ENCODE measurements around the gene KIDINS220. TPM values are rescaled to one million over a fixed set of nuclear protein-coding genes. Genes with fewer than 3 reads are reported as not detected.

The KIDINS220 gene
- total RNA-seq, 1 experiment from 2014 or later = 166 TPM

DNA sequence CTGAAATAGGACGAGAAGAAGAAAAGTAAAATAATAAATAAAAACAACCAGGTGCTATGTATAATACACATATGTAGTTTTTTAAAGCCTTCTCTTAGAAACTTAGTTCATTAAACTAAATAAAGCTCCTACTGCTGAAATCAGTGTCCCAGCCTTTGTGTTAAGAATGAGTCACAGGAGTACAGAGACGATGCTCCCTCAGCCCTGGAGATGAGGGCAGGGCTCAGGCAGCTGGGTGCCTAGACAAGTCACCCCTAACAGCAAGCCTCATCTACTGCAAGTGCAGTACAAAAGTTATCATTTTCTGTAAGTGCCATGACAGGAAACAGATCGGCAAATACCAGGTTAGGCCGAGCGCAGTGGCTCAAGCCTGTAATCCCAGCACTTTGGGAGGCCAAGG, 18.2 kb downstream of the KIDINS220 start:
- DNase-seq (ENCODE audit: low spot score) = no peak
- in situ Hi-C loops (cut with HindIII; ENCODE audit: low sequenced_read_pairs) = no loop called here

DNA sequence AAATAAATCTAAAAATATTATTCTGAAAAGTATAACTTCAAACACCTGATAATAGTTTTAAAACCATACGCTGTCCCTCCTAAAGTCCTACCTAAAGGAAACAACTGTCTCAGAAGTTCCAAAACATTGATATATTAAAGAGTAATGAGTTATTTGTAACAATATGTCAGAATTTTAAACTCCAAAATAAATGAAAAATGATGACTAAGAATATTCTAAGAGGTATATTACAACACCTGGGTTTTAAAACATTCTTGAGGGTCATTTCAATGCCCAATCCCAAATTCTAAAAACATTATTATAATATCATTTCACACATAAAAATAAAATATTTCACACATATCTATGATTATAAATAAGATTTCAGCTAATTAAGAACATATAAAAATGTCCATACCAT, 20.2 kb downstream of the KIDINS220 start:
- in situ Hi-C loops (cut with HindIII; ENCODE audit: low sequenced_read_pairs) = no loop called here

DNA sequence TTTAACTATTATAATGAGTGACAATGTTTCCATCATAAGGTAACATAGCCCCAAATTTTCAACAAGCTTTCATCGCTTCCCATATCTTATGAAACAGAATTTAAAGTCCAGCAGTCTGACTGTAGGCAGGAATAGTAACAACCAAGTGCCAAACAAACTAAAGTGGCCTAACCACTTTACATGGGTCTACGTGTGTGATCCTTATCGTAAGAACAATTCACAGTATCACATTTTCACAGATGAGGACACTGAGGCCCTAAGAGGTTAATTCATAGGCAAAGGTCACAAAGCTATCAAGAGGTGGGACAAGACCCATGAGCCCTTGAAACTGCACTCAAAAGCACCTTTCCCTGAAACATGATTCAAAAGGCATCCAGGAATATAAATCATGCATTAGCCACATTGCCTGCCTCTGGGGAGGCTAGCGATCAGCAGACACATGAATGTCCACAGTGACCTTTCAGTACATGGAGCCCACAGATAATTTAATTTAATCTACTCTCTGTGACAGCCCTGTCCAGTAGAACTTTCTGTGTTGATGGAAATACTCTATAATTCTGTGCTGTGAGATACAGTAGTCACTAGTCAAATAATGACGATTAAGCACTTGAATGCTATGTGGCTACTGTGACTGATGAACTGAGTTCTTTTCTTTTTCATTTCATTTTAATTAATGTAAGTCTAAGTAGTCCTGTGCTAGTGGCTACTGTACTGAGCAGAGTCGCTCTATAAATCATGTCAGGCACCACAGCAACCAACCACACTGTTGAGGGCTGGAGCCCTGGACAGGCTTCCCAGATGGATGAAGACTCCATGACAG, 30.3 kb downstream of the KIDINS220 start:
- no peak for DNase-seq (ENCODE audit: low spot score)
- in situ Hi-C loops (cut with HindIII; ENCODE audit: low sequenced_read_pairs) = no loop called here

More for the DNA sequence above, 20.2 kb downstream of the KIDINS220 start:
- no peak for DNase-seq (ENCODE audit: low spot score)

DNA sequence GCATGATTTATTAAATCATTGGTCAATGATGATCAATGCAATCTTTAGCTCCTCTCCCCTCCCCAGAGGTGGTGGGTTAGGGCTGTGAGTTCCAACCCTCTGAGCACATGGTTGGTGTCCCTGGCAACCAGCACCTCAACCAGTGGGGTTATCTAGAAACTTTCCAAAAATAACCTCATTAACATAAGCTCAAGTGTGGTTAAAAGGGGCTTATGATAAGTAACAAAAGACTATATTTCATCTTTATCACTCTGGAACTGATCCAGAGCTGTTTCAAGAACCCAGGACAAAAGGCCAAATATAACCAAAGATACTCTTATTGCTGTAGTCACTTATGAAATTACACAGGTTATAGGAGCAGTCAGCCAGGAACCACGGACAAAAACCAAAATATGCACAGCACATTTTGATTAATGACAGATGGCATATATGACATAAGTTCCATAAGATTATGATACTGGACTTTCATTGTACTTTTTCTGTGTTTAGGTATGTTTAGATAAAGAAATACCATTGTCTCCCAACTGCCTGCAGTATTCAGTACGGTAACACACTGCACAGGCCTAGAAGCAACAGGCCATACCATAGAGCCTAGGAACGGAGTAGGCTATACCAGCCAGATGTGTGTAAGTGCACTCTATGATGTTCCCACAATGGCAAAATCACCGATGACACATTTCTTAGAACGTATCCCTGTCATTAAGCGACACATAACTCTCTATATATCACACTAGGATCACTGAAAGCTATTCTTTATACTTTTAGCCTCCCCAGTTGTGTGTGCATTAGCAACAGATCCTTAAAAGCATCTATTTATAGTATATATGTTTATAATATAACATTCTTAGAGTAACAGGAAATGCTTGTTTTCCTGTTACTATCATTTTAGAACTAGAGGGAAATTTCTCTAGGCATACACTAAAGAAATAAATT, 31.9 kb downstream of the KIDINS220 start:
- DNase-seq (ENCODE audit: low spot score) = no peak
- in situ Hi-C loops (cut with HindIII; ENCODE audit: low sequenced_read_pairs) = no loop called here

DNA sequence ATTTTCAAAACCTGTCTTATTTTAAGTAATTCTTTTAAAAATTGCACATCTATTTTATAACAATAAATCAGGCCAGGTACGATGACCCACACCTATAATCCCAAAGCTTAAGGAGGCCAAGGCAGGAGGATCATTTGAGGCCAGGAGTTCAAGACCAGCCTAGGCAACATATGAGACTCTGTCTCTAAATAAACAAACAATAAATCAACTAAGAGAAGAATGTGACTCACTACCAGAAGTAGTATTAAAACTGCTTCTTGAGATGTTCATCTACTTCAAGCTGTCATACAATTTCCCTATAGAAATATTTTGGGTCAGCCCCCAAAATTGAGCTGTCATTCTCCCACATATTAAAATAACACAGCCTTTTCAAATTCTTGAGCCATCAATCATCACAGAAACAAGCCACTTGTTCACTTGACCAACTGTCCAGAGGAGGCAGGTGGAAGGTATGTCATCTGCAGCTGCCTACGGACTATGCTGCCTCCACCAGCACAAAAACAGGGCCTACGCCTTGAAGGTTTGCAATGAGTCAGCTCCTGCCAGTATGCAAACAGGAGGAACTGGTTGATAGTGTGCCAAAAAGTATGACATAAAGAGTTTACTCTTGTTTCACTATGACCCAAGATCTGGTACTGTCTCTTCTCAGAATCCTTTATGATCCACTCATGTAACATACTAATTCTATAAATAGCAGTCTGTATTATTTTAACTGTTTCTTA, 33.6 kb downstream of the KIDINS220 start:
- peak; percentile 34 for DNase-seq (ENCODE audit: low spot score)
- in situ Hi-C loops (cut with HindIII; ENCODE audit: low sequenced_read_pairs) = no loop called here

DNA sequence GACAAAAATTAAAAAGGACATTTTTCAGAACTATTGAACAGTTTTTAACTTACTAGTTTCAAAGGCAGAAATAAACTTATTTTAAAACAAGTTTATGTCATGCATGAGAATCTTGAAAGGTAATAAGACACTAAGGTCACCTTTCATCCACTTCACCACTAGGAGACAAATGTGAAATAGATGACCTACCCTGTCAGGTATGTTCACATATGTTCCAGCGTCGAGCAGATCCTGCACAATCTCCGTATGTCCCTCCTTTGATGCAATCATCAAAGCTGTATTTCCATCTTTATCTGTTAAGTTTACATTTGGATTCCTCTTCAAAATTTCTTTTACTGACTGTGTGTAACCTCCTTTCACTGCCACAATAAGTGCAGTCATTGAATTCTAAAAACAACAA, 34.7 kb downstream of the KIDINS220 start:
- no peak for DNase-seq (ENCODE audit: low spot score)
- in situ Hi-C loops (cut with HindIII; ENCODE audit: low sequenced_read_pairs) = no loop called here

DNA sequence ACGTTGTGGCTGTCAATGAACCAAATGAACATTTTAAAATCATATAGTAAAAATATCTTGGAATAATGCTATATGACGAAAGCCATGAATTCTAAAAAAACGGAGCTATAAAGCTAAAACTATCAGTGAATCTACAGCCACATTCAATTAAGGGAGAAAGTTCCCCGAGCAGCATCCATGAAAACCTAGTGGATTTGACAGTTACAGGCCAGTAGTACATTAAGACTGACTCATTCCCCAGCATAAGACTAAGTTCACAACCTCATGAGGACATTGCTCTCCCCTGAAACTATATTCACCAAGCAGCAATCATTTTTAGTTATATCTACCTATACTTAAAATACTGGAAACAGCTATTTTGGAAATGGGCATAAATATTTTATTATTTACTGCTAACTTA, 36.6 kb downstream of the KIDINS220 start:
- no peak for DNase-seq (ENCODE audit: low spot score)
- in situ Hi-C loops (cut with HindIII; ENCODE audit: low sequenced_read_pairs) = no loop called here

DNA sequence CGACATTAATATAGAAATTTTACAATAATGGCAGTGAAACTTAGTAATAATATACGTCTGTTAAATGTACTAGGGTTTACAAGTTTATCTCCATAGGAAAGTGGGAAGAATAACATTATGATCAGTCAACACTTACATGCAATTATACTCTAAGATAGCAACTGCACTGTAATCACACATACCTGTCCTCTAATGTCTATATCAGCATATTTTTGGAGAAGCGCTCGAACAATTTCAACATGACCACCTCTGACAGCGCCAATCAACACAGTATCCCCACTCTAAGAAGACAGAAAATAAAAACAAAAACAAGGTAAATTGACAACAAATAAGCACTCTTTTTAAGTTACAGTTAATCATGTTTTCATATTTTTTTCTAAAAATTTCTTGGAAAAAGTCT, 37.2 kb downstream of the KIDINS220 start:
- no peak for DNase-seq (ENCODE audit: low spot score)
- in situ Hi-C loops (cut with HindIII; ENCODE audit: low sequenced_read_pairs) = no loop called here

DNA sequence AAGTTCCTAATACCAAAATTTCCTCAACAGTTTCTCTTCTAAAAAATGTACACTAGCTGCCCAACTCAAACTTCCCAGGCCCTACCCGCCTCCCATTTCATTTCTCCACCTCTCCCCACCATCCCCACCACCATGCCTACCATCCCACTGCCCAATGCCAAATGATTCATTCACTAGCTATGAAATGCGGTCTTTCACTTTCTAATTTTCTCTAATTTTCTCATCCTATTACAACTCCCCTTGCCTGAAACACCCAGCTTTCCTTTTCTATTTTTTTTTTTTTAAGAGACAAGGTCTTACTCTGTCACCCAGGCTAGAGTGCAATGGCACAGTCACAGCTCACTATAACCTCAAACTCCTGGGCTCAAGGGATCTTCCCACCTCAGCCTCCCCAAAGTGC, 38.4 kb downstream of the KIDINS220 start:
- DNase-seq (ENCODE audit: low spot score) = no peak
- in situ Hi-C loops (cut with HindIII; ENCODE audit: low sequenced_read_pairs) = no loop called here

DNA sequence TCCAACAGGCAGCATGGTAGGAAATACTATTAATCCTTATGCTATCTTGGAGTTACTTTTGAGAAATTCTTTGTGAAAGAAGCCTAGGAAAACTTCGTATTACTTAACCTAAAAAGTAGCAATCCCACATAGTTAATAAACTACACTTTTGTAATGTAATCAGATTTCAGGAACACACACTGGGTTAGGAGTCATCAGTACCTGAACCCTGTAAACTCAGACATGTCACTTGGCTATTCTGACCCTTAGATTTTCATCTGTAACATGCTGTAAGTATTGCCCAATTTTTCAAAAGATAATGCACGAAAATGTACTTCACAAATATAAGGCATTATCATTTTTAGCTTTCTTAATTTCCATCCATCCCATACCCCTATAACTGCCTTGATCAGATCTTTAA, 39.0 kb downstream of the KIDINS220 start:
- in situ Hi-C loops (cut with HindIII; ENCODE audit: low sequenced_read_pairs) = no loop called here
- DNase-seq (ENCODE audit: low spot score) = no peak

DNA sequence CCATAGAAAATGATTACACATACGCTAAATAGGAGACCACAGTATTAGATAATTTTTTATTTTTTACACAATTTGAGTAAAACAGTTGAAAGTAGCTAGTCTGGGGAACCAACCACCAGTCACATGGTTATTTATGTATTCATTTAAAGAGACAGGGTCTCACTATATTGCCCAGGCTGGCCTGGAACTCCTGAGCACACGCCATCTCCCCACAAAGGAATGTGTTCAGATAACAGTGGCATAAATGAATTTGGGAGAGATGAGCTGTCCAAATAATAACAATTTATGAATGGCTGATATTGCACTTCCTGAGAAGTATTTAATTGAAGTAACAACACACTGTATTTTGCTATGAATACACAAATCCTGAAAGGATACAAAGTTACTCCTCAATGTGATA, 39.7 kb downstream of the KIDINS220 start:
- DNase-seq (ENCODE audit: low spot score) = no peak
- in situ Hi-C loops (cut with HindIII; ENCODE audit: low sequenced_read_pairs) = no loop called here

DNA sequence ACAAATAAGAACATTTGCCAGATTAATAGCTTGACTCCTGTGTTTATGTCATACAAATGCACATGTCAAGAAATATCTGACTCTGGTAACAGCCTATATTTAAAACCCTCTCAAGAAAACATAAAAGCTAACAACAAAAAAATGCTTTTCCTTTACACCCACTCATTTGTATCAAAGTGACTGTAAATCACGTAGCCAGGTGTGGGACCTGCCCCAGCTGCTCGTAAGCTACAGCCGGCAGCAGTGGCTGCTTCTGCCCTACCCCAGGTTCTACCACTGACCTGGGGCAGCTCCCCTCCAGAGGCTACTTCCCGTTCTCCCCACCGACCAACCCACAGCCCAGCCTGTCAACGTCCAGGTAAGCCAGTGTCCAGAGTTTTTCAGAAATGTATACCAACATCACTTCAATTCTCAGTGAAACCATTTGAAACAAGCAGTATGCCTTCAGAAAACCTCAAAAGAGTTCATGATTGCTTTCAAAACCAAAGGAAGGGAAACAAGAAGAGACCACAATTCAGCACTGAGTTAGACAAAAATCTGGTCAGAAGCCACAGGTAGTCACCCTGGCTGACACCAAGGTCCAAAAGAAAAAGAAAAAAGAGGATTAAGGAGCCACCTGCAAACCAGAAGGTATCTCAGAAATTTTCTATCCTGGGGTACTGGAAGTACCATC, 40.4 kb downstream of the KIDINS220 start:
- in situ Hi-C loops (cut with HindIII; ENCODE audit: low sequenced_read_pairs) = no loop called here
- no peak for DNase-seq (ENCODE audit: low spot score)

DNA sequence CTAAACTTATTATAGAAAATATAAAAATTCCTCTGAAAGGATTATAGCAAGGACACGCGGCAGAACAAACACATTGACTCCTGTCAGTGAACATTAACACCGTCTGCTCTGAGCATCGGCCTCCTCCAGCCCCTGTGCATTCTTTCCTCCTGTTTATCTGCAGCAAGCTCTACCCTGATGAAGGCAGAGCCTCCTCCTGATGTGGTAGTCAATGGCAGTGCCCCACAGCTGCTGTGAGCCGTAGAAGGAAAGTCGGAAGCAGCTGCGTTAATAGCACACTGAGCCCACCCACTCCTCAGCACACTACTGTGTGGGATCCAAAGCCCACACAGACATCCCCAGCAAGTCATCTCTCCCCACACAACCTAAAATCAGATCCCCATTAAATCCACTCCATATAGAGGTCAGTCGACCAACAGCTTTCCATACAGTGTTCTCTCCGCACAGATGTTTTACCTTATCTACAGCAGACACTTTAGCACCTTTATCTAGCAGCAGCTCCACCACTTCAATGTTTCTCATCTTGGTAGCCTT, 41.0 kb downstream of the KIDINS220 start:
- in situ Hi-C loops (cut with HindIII; ENCODE audit: low sequenced_read_pairs) = no loop called here
- DNase-seq (ENCODE audit: low spot score) = no peak

DNA sequence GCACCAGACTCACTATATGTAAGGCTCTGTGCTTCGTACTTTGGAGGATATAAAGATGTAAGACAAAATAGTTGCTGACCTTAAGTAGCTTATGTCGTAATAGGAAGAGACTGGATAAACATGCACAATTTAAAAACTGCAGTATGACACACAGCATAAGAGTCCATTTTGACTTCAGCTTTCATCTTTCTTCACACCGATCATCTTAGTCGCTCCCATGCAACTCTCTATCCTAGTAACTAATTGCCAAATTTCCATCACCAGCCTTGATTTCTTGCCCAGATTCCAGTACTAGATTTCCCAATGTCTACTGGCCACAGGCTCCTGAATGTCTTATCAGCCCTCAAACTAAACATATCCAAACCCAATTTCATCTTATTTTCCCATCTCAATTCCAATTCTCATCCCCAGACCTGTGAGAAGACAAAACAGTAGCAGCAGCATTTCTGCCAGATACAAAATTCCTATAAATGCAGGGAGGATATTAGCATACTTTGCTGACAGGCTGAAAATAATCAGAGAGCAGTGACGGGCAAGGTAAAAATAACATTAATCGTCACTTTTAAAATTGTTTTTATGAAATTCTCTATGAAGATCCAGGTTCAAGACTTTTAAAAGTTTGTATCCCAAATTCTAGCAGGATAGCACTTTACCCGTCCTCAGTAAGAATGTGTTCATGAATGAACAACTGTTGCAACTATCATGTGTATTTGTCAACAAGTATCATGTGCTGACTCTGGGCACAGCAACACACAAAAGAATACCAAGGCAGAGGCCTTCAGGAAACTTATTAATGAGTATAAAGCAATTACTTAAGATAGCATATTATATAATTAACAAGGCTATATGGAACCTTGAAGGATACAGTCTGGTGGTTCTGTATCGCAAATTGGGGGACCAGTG, 42.2 kb downstream of the KIDINS220 start:
- DNase-seq (ENCODE audit: low spot score) = no peak
- in situ Hi-C loops (cut with HindIII; ENCODE audit: low sequenced_read_pairs) = no loop called here

DNA sequence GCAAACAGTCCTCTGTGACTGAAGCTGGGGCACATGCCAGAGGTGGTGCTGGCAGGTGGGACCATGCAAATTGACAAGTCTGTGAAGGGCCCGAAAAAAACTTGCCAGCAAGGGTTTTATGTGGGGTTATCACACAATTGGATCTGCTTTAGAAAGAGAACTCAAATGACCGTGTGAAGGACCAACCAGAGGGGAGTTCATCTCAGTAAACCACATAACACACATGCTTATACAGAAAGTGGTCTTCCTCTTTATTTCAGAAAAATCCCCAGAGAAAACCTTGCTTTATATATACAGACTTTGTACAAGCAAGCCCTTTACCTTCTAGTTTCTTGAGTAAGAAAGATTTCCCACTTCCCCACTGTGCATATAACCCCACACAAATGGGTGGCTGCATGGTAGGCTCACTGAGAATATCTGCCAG, 46.7 kb downstream of the KIDINS220 start:
- in situ Hi-C loops (cut with HindIII; ENCODE audit: low sequenced_read_pairs) = no loop called here
- no peak for DNase-seq (ENCODE audit: low spot score)

DNA sequence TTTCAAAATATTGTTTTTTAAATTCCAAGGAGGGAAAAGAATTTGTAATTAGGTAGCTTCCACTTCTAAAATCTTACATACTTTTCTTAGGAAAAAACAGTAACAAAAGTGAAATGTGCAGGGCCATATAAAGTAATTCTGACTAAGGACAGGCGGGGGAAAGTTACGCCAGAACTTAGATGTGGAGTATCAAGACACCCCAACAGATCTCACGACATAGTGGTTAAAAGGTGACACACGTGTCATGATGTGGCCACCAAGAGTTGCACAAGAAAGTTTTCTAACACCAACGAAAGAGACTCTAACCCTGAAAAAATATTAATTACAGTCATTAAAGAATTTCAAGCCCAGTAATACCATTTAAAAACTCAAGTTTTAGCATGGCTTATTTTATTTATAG, 51.0 kb downstream of the KIDINS220 start:
- no peak for DNase-seq (ENCODE audit: low spot score)
- in situ Hi-C loops (cut with HindIII; ENCODE audit: low sequenced_read_pairs) = no loop called here

DNA sequence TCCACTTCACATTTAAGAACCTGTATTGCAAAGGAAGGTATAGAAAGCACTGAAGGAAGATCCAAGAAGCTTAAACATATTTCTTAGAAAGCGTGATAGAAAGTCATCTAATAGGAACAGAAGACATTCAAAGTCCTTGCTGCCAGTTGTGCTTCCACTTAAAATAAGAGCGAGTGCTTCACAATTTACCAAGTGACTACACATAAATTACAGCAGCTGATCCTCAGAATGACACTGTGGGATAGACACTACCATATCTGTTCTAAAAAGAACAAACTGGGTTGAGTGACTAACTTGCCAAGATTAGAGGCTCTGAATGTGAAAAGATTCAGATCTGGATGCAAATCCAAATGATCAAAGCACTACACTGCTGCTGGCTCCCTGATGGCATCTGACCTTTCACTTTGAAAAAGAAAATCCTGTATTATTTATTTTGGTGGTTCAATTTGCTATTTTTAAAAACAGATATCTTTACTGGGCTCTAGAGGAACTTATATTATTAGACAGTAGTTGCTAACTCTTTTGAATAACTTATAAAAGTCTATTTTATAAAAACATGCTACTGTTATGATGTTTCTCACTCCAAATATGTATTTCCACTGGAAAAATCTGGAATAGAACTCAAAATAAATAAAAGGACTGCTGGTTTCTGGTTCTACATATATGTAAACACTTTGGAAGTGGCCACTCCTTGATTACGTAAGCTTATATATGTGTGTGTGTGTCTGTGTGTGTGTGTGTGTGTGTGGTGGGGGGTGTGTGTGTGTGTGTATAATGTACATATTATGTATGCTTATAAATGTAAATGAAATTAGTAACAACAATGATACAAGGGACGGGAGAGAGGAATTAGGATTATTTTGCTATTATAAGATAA, 57.4 kb downstream of the KIDINS220 start:
- in situ Hi-C loops (cut with HindIII; ENCODE audit: low sequenced_read_pairs) = no loop called here

More for the DNA sequence above, 57.4 kb downstream of the KIDINS220 start:
- DNase-seq (ENCODE audit: low spot score) = no peak

Measured in G401 (cell line).